Large intestine (tissue), 3 donors: ENCODE measurements around the gene CADM1. TPM values are rescaled to one million over a fixed set of nuclear protein-coding genes. Genes with fewer than 3 reads are reported as not detected.

ENCODE experiments used
- DNase-seq, 2 donors: peaks; one replicate each; pipeline versions ENCODE4 v3.0.0 to v3.0.0-alpha.2; 2013
- H3K27ac ChIP-seq: one replicate; pipeline ENCODE4 v1.5.1; 2013; ENCODE audit warnings: low read length
- H3K27me3 ChIP-seq: 2 replicates; pipeline ENCODE4 v1.6.1; 2013; ENCODE audit warnings: low read length; ENCODE audit not compliant: control insufficient read depth, insufficient read depth
- H3K36me3 ChIP-seq: 2 replicates; pipeline ENCODE4 v1.6.1; 2013; ENCODE audit warnings: low read length; ENCODE audit not compliant: control insufficient read depth, insufficient read depth
- H3K4me1 ChIP-seq: one replicate; pipeline ENCODE4 v1.6.1; 2013; ENCODE audit warnings: low read length; ENCODE audit not compliant: control insufficient read depth, insufficient read depth
- H3K4me3 ChIP-seq: one replicate; pipeline ENCODE4 v1.5.1; 2013; ENCODE audit warnings: low read length
- H3K9me3 ChIP-seq: one replicate; pipeline ENCODE4 v1.6.1; 2013; ENCODE audit warnings: mild to moderate bottlenecking, low read depth, low read length, moderate library complexity; ENCODE audit not compliant: control insufficient read depth
- WGBS: methylation state at CpG from one replicate; pipeline ENCODE4 v1.1.5; 2013; ENCODE audit warnings: low lambda C conversion rate; ENCODE audit not compliant: insufficient coverage; 5-methylcytosine and 5-hydroxymethylcytosine counted together
- polyA plus RNA-seq: library from polyadenylated mRNA; unstranded; fragments of 120-200 nt; gene quantifications from one replicate; pipeline ENCODE4 v1.2.1, GENCODE V29; 2013

The CADM1 gene
- polyA plus RNA-seq, 1 donor = 32.7 TPM

- no peaks in the 10 kb centered on the region for H3K36me3 ChIP-seq
- no peak overlapping the region for H3K27ac ChIP-seq
- H3K9me3 ChIP-seq = no peaks in the 10 kb centered on the region
- no peaks in the 10 kb centered on the region for H3K4me1 ChIP-seq
- no CpG with 5 or more reads among the region's 1 CpG for WGBS
- DNase-seq = no peak
- peaks cover 5% of the 10 kb centered on the region for H3K27me3 ChIP-seq
- H3K4me3 ChIP-seq = no peak overlapping the region
Observed at GRCh38 chr11:115539844-115540243, 35.6 kb upstream of the CADM1 start.

GRCh38 chr11:115535781-115536180 is 31.6 kb upstream of the CADM1 start:
- no peak overlapping the region for H3K4me3 ChIP-seq

GRCh38 chr11:115530752-115531151 is 26.5 kb upstream of the CADM1 start:
- H3K4me1 ChIP-seq = no peaks in the 10 kb centered on the region
- no CpG with 5 or more reads among the region's 4 CpGs for WGBS
- H3K9me3 ChIP-seq = no peaks in the 10 kb centered on the region
- H3K27me3 ChIP-seq = peaks cover 8% of the 10 kb centered on the region
- no peak for DNase-seq
- no peaks in the 10 kb centered on the region for H3K36me3 ChIP-seq
- H3K27ac ChIP-seq = no peak overlapping the region
- H3K4me3 ChIP-seq = no peak overlapping the region

More at GRCh38 chr11:115535781-115536180, 31.6 kb upstream of the CADM1 start:
- Histone ChIP-seq H3K27ac (no peak overlapping the region), H3K4me1 (no peaks in the 10 kb centered on the region), H3K9me3 (no peaks in the 10 kb centered on the region), H3K27me3 (peaks cover 8% of the 10 kb centered on the region), H3K36me3 (no peaks in the 10 kb centered on the region)
- DNase-seq = no peak

- Histone ChIP-seq H3K4me1 (no peaks in the 10 kb centered on the region), H3K9me3 (no peaks in the 10 kb centered on the region), H3K27me3 (no peaks in the 10 kb centered on the region), H3K36me3 (no peaks in the 10 kb centered on the region), H3K27ac (no peak overlapping the region), H3K4me3 (no peak overlapping the region)
- no CpG with 5 or more reads among the region's 6 CpGs for WGBS
- DNase-seq = no peak
Observed at GRCh38 chr11:115528225-115528624, 24.0 kb upstream of the CADM1 start.

GRCh38 chr11:115527534-115528125 is 23.4 kb upstream of the CADM1 start:
- no peaks in the 10 kb centered on the region for H3K4me1 ChIP-seq
- DNase-seq = peak in 1 of 2 donors; percentile 72
- 100% methylated on average over 1 of the region's 2 CpGs for WGBS

GRCh38 chr11:115525531-115526006 is 21.4 kb upstream of the CADM1 start:
- WGBS = 78% methylated on average over 4 of the region's 9 CpGs
- Histone ChIP-seq H3K9me3 (no peaks in the 10 kb centered on the region), H3K27me3 (no peaks in the 10 kb centered on the region), H3K27ac (no peak overlapping the region), H3K4me3 (no peak overlapping the region), H3K4me1 (no peaks in the 10 kb centered on the region), H3K36me3 (no peaks in the 10 kb centered on the region)
- no peak for DNase-seq

More at GRCh38 chr11:115527534-115528125, 23.4 kb upstream of the CADM1 start:
- Histone ChIP-seq H3K9me3 (no peaks in the 10 kb centered on the region), H3K36me3 (no peaks in the 10 kb centered on the region), H3K27me3 (no peaks in the 10 kb centered on the region), H3K27ac (no peak overlapping the region), H3K4me3 (no peak overlapping the region)

GRCh38 chr11:115524572-115524971 is 20.4 kb upstream of the CADM1 start:
- Histone ChIP-seq H3K36me3 (no peaks in the 10 kb centered on the region), H3K27ac (no peak overlapping the region), H3K9me3 (no peaks in the 10 kb centered on the region), H3K4me3 (no peak overlapping the region), H3K4me1 (no peaks in the 10 kb centered on the region), H3K27me3 (no peaks in the 10 kb centered on the region)
- no CpG with 5 or more reads among the region's 1 CpG for WGBS
- no peak for DNase-seq

GRCh38 chr11:115523727-115524399 is 19.6 kb upstream of the CADM1 start:
- no peaks in the 10 kb centered on the region for H3K9me3 ChIP-seq
- no peak overlapping the region for H3K27ac ChIP-seq
- no peaks in the 10 kb centered on the region for H3K36me3 ChIP-seq
- WGBS = no CpG with 5 or more reads among the region's 2 CpGs
- no peak for DNase-seq
- H3K4me3 ChIP-seq = no peak overlapping the region
- H3K27me3 ChIP-seq = no peaks in the 10 kb centered on the region
- H3K4me1 ChIP-seq = no peaks in the 10 kb centered on the region

GRCh38 chr11:115522302-115522701 is 18.1 kb upstream of the CADM1 start:
- H3K4me3 ChIP-seq = no peak overlapping the region
- no peaks in the 10 kb centered on the region for H3K36me3 ChIP-seq
- WGBS = 57% methylated on average over 1 of the region's 3 CpGs
- H3K27ac ChIP-seq = no peak overlapping the region
- no peaks in the 10 kb centered on the region for H3K4me1 ChIP-seq
- no peaks in the 10 kb centered on the region for H3K9me3 ChIP-seq
- H3K27me3 ChIP-seq = no peaks in the 10 kb centered on the region
- no peak for DNase-seq

GRCh38 chr11:115521825-115522224 is 17.6 kb upstream of the CADM1 start:
- no peaks in the 10 kb centered on the region for H3K27me3 ChIP-seq
- H3K9me3 ChIP-seq = no peaks in the 10 kb centered on the region
- H3K36me3 ChIP-seq = no peaks in the 10 kb centered on the region
- 60% methylated on average over 1 of the region's 4 CpGs for WGBS
- H3K27ac ChIP-seq = no peak overlapping the region
- H3K4me1 ChIP-seq = no peaks in the 10 kb centered on the region
- DNase-seq = no peak
- no peak overlapping the region for H3K4me3 ChIP-seq
